HG02798 (cell line): ENCODE data around the gene PRKACB.

Experiments used
- ATAC-seq: cut with Tn5 transposase; IDR thresholded peaks from one replicate; pipeline ENCODE4 v1.9.1; 2021; ENCODE audit warnings: mild to moderate bottlenecking; ENCODE audit not compliant: unreplicated experiment, poor library complexity

The PRKACB gene

DNA sequence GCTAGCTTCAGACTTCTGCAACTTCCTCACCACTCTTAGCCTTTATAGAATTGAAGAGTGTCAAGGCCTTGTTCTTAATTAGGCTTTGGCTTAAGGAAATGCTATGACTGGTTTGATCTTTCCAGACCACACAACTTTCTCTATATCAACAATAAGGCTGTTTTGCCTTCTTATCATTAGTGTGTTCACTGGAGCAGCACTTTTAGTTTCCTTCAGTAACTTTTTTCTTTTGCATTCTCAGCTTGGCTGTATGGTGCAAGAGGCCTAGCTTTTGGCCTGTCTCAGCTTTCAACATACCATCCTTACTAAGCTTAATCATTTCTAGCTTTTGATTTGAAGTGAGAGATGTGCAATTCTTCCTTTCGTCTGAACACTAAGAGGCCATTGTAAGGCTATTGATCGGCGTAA is 8.6 kb downstream of the PRKACB start:
- peak; percentile 73 for ATAC-seq

GRCh38 chr1:84155517-84155916 is 11.4 kb downstream of the PRKACB start:
- ATAC-seq: no peak

GRCh38 chr1:84156210-84156621 is 12.1 kb downstream of the PRKACB start:
- no peak for ATAC-seq

DNA sequence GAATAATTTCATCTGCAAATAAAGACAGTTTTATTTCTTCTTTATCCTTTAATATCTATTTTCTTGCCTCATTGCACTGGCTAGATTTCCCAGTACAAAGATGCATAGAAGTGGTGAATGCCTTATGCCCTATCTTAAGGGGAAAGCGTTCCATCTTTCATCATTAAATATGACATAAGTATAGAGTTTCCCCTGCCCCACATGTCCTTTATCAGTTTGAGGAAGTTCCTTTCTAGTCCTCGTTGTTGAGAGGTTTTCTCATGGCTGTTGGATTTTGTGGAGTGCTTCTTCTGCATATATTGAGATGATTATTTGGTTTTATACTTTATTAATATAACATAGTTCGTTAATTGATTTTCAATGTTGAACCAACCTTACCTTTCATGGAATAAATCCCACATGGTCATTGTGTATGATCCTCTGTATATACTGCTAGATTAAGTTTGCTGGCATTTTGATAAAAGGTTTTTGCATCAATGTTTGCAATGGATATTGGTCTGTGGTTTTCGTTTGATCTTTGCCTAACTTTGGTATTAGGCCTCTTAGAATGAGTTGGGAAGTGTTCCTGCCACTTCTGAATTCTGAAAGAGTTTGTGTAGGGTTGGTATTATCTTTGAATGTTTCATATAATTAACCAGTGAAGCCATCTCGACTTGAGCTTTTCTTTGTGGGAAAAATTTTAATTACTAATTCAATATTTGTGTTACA is 15.6 kb downstream of the PRKACB start:
- ATAC-seq: no peak

DNA sequence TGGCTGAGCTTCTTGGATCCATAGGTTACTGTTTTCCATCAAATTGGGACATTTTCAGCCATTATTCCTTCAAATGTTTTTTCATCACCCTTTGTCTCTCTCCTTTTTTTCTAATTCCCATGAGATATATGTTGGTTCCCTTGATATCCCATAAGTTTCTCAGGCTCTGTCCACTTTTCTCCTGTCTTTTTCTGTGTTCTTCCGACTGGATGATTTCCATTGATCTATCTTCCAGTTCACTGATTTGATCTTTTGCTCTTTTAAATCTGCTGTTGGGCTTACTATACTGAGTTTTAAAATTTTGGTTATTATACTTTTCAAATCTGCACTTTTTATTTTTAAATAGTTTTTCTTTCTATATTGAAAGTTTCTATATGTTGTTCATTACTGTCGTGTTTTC is 18.2 kb downstream of the PRKACB start:
- no peak for ATAC-seq

GRCh38 chr1:84163123-84163931 is 19.3 kb downstream of the PRKACB start:
- no peak for ATAC-seq

DNA sequence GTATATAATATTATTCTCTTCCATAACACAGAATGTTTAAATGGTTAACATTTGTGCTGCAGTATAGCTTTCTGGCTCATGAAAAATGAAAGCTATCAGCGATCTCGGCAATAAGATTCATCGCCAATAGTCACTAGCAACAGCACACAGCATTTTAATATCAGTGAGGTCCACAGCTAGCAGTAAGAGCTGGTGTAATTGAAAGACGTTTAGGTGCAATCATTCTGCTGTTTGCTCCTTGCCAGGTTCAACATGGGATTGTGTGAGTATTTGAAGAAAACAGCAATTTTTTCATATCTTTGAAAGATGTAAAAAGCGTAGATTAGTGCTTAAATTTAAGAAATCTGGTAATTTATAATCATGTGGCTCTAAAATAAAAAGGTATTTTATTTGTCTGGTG is 20.1 kb downstream of the PRKACB start:
- ATAC-seq: no peak

- ATAC-seq: no peak
Measured at GRCh38 chr1:84164567-84165021, 20.5 kb downstream of the PRKACB start.

- ATAC-seq: no peak
Measured at GRCh38 chr1:84165601-84166000, 21.5 kb downstream of the PRKACB start.

DNA sequence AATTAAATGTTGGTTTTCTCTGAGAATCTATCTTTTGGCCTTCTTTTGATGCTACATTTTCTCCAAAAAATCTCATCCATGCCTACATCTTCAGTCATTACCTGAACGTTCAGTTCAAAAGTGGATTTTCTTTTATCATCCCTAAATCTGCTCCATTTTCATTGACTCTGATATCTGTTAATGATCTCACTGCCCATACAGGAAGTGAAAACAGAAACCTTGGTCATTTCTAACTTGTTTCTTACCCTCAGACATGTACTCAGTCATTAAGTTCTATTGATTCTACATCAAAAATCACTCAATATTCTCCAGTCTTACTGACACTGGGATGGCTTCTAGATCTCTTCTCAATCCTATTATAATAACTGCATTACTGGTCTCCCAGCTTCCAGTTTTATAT is 22.7 kb downstream of the PRKACB start:
- ATAC-seq: peak; percentile 84

DNA sequence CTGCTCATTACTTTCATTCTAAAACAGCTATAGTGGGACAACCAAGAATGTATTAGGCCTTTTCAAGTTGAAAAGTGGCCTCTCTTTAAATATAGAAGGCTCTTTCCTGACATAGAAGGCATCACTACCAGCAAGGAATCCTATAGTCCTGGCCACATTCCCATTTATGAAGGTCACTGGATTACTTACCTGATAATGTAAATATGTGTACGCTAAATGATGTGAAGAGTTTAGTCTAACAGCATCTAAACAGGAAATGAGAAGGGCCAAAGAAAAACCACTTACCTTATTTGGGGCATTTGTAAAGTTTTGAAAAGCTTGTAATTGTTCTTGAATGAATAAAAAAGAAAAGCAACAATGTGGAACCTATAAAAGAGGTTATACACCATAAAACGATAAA is 24.7 kb downstream of the PRKACB start:
- no peak for ATAC-seq

DNA sequence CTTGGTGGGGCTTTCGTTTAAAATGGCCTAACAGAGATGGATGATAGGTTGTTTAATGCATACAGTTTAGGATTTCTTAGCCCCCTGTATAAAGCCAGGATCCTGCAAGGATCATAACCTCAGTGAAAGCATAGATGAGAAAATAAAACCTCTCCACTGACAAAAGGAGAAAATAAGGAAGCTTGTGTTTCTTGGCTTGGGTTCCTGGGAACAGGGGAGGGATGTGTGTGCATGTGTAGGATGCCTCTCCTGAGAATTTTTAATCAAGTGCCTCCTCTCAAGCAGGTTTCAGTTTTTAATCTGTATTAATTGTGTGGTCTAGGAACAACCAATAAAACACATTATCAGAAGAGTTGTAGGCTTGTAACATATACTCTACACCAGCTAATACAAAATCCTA is 26.1 kb downstream of the PRKACB start:
- no peak for ATAC-seq

DNA sequence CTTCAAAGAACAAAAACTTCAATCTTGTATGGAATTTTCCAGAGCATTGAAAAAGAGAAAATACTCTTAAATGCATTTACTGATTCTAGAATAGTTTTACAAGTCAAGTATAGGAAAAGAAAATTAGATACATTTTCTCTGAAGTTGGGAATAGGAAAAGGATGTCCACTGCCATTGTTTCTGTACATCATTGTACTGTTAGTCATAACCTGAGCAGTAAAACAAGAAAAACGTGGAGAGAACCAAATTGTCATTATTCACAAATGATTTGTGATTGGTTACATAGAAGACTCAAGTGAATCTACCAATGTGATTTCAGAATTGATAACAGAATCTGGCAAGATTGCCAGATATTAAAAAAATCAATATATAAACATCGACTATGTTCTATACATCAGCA is 27.4 kb downstream of the PRKACB start:
- ATAC-seq: no peak

GRCh38 chr1:84174051-84174556 is 30.0 kb downstream of the PRKACB start:
- ATAC-seq: no peak

DNA sequence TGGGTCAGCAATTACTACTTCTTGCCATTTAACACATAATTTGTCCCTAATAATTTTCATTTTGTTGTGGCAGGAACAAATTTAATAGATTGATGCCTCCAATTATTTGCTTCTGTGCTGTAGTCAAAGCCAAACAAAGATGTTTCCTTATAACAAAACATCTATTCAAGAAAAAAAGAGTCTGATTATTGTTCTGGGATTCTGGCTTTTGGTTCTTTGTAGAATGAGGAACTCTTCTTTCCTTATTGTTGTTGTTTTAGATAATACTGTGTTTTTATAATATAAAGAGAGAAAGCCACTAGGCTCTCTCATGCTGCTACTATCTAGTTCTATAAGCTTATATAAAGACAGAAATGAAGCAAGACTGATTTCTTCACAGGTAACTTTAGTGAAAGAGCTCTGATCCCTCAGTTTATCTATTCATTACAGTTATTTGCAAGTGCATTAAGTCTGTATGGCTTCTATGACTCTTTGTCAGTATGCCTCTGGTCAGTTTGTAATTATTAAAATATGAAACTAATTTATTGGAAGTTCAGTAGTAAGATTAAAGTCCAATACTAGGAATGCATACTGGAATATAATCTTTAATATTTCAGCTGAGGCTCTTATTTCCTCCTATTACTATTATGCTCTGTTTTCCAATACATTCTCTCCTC is 37.4 kb downstream of the PRKACB start:
- no peak for ATAC-seq

DNA sequence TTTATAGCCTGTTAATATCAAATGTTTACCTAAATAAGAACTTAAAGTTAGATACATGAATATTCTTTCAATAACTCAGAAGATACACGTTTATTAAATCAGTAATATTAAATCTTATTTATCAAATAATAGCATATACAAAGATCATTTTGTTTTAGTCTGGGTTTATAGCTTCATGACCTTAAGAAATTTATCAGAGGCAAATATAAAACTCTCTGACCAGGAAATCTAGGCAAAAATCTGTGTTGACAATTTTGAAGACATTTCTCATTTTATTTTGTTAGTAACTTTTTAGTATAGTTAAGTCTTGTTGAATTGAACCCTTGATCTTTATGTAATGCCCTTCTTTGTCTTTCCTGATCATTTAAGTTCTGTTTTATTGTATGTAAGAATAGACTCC is 46.4 kb downstream of the PRKACB start:
- ATAC-seq: no peak

GRCh38 chr1:84192681-84193080 is 48.6 kb downstream of the PRKACB start:
- no peak for ATAC-seq

- no peak for ATAC-seq
Measured at GRCh38 chr1:84198832-84199231, 54.8 kb downstream of the PRKACB start.

GRCh38 chr1:84199257-84199656 is 55.2 kb downstream of the PRKACB start:
- no peak for ATAC-seq

- ATAC-seq: no peak
Measured at GRCh38 chr1:84202126-84202525, 58.1 kb downstream of the PRKACB start.

- no peak for ATAC-seq
Measured at GRCh38 chr1:84206375-84206774, 62.3 kb downstream of the PRKACB start.
